Suprapubic skin (tissue), 3 donors: ENCODE results near the gene SCUBE3.

Experiments
- CTCF ChIP-seq, 2 donors: fragments of 200-600 bp in 1 of 2; fragments of 450-650 bp in 1 of 2; sonication (generic) in 1 of 2; IDR thresholded peaks; one replicate each; pipeline ENCODE4 v1.5.1; 2016 to 2019; ENCODE audit warnings: antibody characterized with exemption in 2 of 2, mild to moderate bottlenecking in 1 of 2, moderate library complexity in 1 of 2
- EP300 ChIP-seq: sonication (generic); formaldehyde crosslinking; IDR thresholded peaks from one replicate; pipeline ENCODE4 v1.6.1; 2017; ENCODE audit warnings: antibody characterized with exemption

- TF ChIP-seq EP300 (no peak), CTCF (IDR thresholded peaks at IDR 0.05) (no peak)
These were observed 83.3 kb downstream of the SCUBE3 start for GRCh38 chr6:35296931-35297600.
